ENCODE data around the gene LUC7L3. TPM values are rescaled to one million over a fixed set of nuclear protein-coding genes. Genes with fewer than 3 reads are reported as not detected.

Gene LUC7L3
- total and polyA plus RNA-seq, 2 donors (not counting 3 experiments of a cell fraction or from before 2014, with no cell fraction given), result 70.9 to 113 TPM

DNA sequence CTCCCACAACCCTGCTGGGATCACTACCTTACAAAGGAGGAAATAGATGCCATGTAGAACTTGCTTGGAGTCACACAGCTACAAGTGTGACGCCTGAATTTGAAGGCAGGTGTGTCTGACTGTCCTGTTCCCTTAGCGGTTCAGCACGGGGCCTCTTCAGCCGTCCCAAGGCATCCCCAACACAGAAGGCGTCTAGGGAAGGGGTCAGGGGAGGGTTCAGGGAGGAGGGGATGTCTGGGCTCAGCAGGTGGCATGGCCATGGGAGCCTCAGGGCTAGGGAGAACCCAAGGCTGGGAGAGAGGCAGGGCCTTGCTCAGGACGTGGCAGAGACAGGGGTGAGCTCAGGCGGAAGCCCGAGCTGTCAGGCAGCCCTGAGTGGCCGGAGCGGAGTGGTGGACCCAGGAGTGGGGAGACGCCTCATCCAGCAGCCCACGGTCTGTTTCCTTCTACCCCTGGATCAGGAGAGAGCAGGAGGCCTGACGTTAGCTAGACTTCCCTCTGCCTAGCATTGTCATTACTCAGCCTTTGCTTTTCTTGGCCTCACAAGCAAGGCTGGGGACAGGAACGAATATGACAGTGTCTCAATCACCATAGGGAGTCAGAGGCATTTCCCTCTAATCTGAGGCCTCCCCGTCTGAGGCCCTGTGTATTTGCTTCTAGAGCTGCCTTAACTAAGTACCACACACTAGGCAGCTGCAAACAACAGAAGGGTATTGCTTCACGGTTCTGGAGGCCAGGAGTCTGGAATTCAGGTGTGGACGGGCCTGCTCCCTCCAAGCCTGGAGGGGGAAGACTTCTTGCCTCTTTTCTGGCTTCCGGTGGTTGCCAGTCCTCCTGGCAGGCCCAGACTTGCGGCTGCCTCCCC is 79.3 kb downstream of the LUC7L3 start:
- TF ChIP-seq FOS (IDR thresholded peaks at IDR 0.05; ENCODE audit: borderline replicate concordance, insufficient read depth, low read length) (no peak), JUN (IDR thresholded peaks at IDR 0.05; ENCODE audit: borderline replicate concordance, insufficient read depth, insufficient read length, low read depth) (no peak), GATA2 (IDR thresholded peaks at IDR 0.05; ENCODE audit: insufficient read depth, insufficient read length, low read depth, low read length) (no peak), POLR2AphosphoS5 (IDR thresholded peaks at IDR 0.05; ENCODE audit: insufficient read depth, low read depth, low read length) (no peak)
- TF ChIP-seq, protein P1, sequence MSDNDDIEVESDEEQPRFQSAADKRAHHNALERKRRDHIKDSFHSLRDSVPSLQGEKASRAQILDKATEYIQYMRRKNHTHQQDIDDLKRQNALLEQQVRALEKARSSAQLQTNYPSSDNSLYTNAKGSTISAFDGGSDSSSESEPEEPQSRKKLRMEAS (IDR thresholded peaks at IDR 0.05; ENCODE audit: insufficient read depth, insufficient read length), result no peak
- CTCF ChIA-PET, result interaction anchor here (0.9 to 6.4 kb wide), 4 partner anchors 8 to 35 kb away, joined by 3 to 42 read pairs (median 4); no protein-coding TSS in a partner anchor
- intact Hi-C loops (cut with micrococcal nuclease), result no loop called here
- POLR2A ChIA-PET, result no interaction called here
- Histone ChIP-seq H3K9me1 (replicated peaks; ENCODE audit: control insufficient read depth, extremely low read depth, insufficient read depth, low read length) (no peaks in the 10 kb centered on the region), H3K36me3 (ENCODE audit: control insufficient read depth in 2 of 2, extremely low read depth in 1 of 2, insufficient read depth in 2 of 2, low read length in 2 of 2) (no peaks in the 10 kb centered on the region), H3K27ac (ENCODE audit: insufficient read depth, low read depth, low read length) (no peak overlapping the region), H4K20me1 (replicated peaks; ENCODE audit: control insufficient read depth, extremely low read depth, insufficient read depth, low read length) (no peaks in the 10 kb centered on the region), H2AFZ (ENCODE audit: low read depth, low read length) (no peak overlapping the region), H3K27me3 (ENCODE audit: control insufficient read depth in 2 of 2, insufficient read depth in 2 of 2, low read length in 2 of 2) (no peaks in the 10 kb centered on the region), H3K9ac (replicated peaks; ENCODE audit: extremely low read depth, insufficient read depth, low read length) (no peak overlapping the region), H3K4me2 (ENCODE audit: insufficient read depth, low read length) (no peak overlapping the region), H3K4me1 (ENCODE audit: control insufficient read depth, extremely low read depth, insufficient read depth, low read length) (no peaks in the 10 kb centered on the region), H3K79me2 (ENCODE audit: control insufficient read depth, insufficient read depth, low read length) (no peaks in the 10 kb centered on the region), H3K4me3 (replicated peaks in 1 of 3; ENCODE audit: insufficient read depth in 1 of 3, low read depth in 1 of 3, low read length in 3 of 3) (no peak overlapping the region), H3K9me3 (replicated peaks; ENCODE audit: control insufficient read depth, insufficient read depth, low read length) (no peaks in the 10 kb centered on the region)
- FAIRE-seq (no peak), DNase-seq (ENCODE audit: low read depth, low spot score) (no peak)
- no TSS peak for BruUV-seq (replicated peaks)
- dilution Hi-C loops (cut with MboI; ENCODE audit: extremely low pct_ligation_motif_present, low sequenced_read_pairs), result no loop called here

DNA sequence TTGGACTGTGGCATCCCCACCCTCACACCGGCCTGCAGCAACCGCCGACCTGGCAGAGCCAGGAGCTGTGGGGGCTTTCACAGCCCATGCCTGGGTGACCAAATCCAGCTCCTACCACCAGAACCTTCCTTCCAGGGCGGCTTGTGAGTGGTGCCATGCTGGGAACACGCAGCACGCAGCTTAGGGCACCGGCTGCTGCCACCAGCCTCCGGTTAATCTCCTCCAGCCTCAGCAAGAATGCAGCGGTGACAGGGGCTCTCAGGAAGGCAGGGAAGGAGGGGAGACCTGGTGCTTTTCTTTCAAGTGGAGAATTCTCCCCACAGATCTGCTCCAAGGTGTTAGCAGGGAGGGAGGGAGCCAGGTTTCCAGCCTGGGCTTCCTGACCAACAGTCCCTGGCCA is 80.2 kb downstream of the LUC7L3 start:
- H4K20me1 ChIP-seq (replicated peaks; ENCODE audit: control insufficient read depth, extremely low read depth, insufficient read depth, low read length), result no peaks in the 10 kb centered on the region
- H3K4me2 ChIP-seq (ENCODE audit: insufficient read depth, low read length), result no peak overlapping the region
- no peaks in the 10 kb centered on the region for H3K9me1 ChIP-seq (replicated peaks; ENCODE audit: control insufficient read depth, extremely low read depth, insufficient read depth, low read length)
- no peak for TF ChIP-seq GATA2 (IDR thresholded peaks at IDR 0.05; ENCODE audit: insufficient read depth, insufficient read length, low read depth, low read length)
- TF ChIP-seq, protein P1 (IDR thresholded peaks at IDR 0.05; ENCODE audit: insufficient read depth, insufficient read length), result no peak
- TF ChIP-seq POLR2AphosphoS5 (IDR thresholded peaks at IDR 0.05; ENCODE audit: insufficient read depth, low read depth, low read length), result no peak
- TF ChIP-seq FOS (IDR thresholded peaks at IDR 0.05; ENCODE audit: borderline replicate concordance, insufficient read depth, low read length), result no peak
- TF ChIP-seq JUN (IDR thresholded peaks at IDR 0.05; ENCODE audit: borderline replicate concordance, insufficient read depth, insufficient read length, low read depth), result no peak
- TF ChIP-seq MYC (IDR thresholded peaks at IDR 0.05; ENCODE audit: low read depth, low read length), result no peak
- TF ChIP-seq, protein P2, sequence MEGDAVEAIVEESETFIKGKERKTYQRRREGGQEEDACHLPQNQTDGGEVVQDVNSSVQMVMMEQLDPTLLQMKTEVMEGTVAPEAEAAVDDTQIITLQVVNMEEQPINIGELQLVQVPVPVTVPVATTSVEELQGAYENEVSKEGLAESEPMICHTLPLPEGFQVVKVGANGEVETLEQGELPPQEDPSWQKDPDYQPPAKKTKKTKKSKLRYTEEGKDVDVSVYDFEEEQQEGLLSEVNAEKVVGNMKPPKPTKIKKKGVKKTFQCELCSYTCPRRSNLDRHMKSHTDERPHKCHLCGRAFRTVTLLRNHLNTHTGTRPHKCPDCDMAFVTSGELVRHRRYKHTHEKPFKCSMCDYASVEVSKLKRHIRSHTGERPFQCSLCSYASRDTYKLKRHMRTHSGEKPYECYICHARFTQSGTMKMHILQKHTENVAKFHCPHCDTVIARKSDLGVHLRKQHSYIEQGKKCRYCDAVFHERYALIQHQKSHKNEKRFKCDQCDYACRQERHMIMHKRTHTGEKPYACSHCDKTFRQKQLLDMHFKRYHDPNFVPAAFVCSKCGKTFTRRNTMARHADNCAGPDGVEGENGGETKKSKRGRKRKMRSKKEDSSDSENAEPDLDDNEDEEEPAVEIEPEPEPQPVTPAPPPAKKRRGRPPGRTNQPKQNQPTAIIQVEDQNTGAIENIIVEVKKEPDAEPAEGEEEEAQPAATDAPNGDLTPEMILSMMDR (IDR thresholded peaks at IDR 0.05; ENCODE audit: extremely low read depth in 1 of 2, insufficient read depth in 1 of 2, low read depth in 1 of 2, low read length in 2 of 2), result no peak
- no peak for TF ChIP-seq POLR2A (IDR thresholded peaks at IDR 0.05; ENCODE audit: low read depth, low read length)
- no peak for TF ChIP-seq EZH2 (IDR thresholded peaks at IDR 0.05; ENCODE audit: borderline replicate concordance, low read depth, low read length, severe bottlenecking)
- no peaks in the 10 kb centered on the region for H3K9me3 ChIP-seq (replicated peaks; ENCODE audit: control insufficient read depth, insufficient read depth, low read length)
- no peak overlapping the region for H3K4me3 ChIP-seq (replicated peaks in 1 of 3; ENCODE audit: insufficient read depth in 1 of 3, low read depth in 1 of 3, low read length in 3 of 3)
- H3K36me3 ChIP-seq (ENCODE audit: control insufficient read depth in 2 of 2, extremely low read depth in 1 of 2, insufficient read depth in 2 of 2, low read length in 2 of 2), result no peaks in the 10 kb centered on the region
- no peaks in the 10 kb centered on the region for H3K79me2 ChIP-seq (ENCODE audit: control insufficient read depth, insufficient read depth, low read length)
- dilution Hi-C loops (cut with MboI; ENCODE audit: extremely low pct_ligation_motif_present, low sequenced_read_pairs) (no loop called here), intact Hi-C loops (cut with micrococcal nuclease) (no loop called here)
- BruUV-seq (replicated peaks), result no TSS peak
- H3K27ac ChIP-seq (ENCODE audit: insufficient read depth, low read depth, low read length), result no peak overlapping the region
- no peak overlapping the region for H2AFZ ChIP-seq (ENCODE audit: low read depth, low read length)
- no peaks in the 10 kb centered on the region for H3K27me3 ChIP-seq (ENCODE audit: control insufficient read depth in 2 of 2, insufficient read depth in 2 of 2, low read length in 2 of 2)
- CTCF ChIA-PET, result interaction anchor here (0.8 to 6.4 kb wide), 5 partner anchors 9 to 20 kb away, joined by 3 to 42 read pairs (median 4); no protein-coding TSS in a partner anchor
- no peaks in the 10 kb centered on the region for H3K4me1 ChIP-seq (ENCODE audit: control insufficient read depth, extremely low read depth, insufficient read depth, low read length)
- DNase-seq (ENCODE audit: low read depth, low spot score) (no peak), FAIRE-seq (no peak)
- H3K9ac ChIP-seq (replicated peaks; ENCODE audit: extremely low read depth, insufficient read depth, low read length), result no peak overlapping the region
- POLR2A ChIA-PET, result no interaction called here
